Measurements from ENCODE around the gene MYH10.

Gene MYH10

DNA sequence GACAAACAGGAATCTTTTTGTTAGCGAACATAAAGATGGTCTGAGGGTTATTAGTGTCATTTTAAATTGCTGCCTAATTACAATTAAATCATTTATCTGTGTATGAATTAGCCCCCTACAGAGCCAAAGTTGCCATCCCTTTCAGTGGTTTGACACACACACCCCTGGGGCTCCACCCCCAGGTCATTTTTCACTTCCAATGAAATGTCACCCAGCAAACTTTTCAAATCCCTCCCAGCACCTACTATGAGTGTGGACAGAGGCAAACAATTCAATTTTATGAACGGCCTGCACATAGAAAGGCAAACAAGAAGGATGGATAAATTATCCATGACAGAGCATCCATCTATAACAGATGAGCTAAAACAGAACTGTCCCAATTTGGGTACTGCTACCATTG, 2.4 kb downstream of the MYH10 start:
- DNase-seq (ENCODE audit: low spot score): no peak
- TF ChIP-seq, protein P1, sequence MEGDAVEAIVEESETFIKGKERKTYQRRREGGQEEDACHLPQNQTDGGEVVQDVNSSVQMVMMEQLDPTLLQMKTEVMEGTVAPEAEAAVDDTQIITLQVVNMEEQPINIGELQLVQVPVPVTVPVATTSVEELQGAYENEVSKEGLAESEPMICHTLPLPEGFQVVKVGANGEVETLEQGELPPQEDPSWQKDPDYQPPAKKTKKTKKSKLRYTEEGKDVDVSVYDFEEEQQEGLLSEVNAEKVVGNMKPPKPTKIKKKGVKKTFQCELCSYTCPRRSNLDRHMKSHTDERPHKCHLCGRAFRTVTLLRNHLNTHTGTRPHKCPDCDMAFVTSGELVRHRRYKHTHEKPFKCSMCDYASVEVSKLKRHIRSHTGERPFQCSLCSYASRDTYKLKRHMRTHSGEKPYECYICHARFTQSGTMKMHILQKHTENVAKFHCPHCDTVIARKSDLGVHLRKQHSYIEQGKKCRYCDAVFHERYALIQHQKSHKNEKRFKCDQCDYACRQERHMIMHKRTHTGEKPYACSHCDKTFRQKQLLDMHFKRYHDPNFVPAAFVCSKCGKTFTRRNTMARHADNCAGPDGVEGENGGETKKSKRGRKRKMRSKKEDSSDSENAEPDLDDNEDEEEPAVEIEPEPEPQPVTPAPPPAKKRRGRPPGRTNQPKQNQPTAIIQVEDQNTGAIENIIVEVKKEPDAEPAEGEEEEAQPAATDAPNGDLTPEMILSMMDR (IDR thresholded peaks at IDR 0.05; ENCODE audit: extremely low read depth, insufficient read depth, missing control alignments): no peak
- in situ Hi-C loops (cut with MboI; ENCODE audit: low pct_unique_long_range_greater_than_20kb, low sequenced_read_pairs, unreplicated experiment): no loop called here

DNA sequence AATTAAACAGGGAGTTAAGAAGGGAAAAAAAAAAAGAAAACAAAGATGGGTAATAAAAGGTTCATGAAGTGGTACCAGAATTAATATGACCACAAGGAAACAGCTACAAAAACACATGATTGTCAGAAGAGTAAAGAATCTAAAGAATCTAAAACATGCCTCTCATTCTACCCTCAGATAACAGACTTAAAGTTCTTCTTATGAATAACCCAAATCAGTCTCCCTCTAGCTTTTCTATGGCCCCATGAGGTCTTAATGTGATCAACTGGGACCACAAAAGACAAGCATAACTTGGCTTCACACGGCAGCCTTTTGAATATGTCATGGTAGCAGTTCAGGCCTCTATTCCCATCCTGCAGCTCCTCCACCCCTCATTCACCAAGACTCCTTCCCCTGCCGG, 6.9 kb downstream of the MYH10 start:
- TF ChIP-seq, protein P1 (IDR thresholded peaks at IDR 0.05; ENCODE audit: extremely low read depth, insufficient read depth, missing control alignments): no peak
- no peak for DNase-seq (ENCODE audit: low spot score)
- in situ Hi-C loops (cut with MboI; ENCODE audit: low pct_unique_long_range_greater_than_20kb, low sequenced_read_pairs, unreplicated experiment): no loop called here

DNA sequence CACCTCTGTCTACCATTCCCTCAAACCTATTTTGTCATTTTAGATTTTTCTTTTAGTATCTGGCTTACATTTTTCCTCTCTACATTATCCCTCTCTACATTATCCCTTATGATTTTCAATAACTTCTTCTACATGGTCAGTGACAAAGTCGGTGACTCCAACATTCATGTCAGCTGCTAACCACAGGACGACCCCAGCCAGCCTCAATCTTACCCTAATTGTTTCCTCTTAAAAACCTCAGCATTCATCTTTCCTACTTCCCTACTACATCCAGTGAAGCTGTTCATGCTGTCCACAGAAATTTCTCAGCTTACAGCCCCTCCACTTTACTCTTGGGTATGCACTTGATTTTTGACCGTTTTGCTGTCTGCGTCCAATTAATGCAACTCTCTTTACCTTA, 8.3 kb downstream of the MYH10 start:
- in situ Hi-C loops (cut with MboI; ENCODE audit: low pct_unique_long_range_greater_than_20kb, low sequenced_read_pairs, unreplicated experiment): no loop called here
- TF ChIP-seq, protein P1 (IDR thresholded peaks at IDR 0.05; ENCODE audit: extremely low read depth, insufficient read depth, missing control alignments): no peak
- DNase-seq (ENCODE audit: low spot score): no peak

DNA sequence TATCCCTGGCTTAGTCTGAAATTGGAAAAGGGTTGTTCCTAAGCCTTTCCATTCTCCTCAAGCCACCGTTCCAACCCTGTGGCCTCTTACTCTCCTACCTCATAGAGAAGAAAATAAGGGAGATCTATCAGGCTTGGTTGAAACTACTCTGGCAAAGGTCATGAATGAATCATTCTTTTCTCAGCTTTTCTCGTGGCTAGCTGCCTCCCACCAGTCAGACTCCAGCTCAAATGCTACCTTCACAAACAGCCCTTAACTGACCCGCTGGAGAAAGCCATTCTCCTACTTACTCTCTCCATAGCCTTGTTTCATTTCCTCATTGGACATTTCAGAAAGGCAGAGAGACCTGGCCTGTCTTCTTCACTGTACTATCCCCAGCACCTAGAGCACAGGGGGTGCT, 8.9 kb downstream of the MYH10 start:
- in situ Hi-C loops (cut with MboI; ENCODE audit: low pct_unique_long_range_greater_than_20kb, low sequenced_read_pairs, unreplicated experiment): no loop called here
- TF ChIP-seq, protein P1 (IDR thresholded peaks at IDR 0.05; ENCODE audit: extremely low read depth, insufficient read depth, missing control alignments): no peak
- DNase-seq (ENCODE audit: low spot score): no peak

DNA sequence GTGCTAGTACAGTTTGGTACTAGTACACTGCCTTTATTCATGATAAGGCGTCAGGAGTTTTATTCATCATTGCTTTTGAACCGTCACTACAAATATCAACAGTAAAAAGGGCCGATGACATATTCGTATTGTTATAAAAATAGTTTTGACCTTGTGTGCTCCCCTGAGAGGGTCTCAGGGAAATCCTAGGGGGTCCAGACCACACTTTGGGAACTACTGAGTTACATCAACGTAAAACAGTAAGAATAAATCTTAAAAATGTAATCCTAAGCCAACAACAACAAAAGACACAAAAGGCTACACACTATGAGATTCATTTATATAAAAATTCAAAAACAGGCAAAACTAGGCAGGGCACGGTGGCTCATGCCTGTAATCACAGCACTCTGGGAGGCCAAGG, 11.2 kb downstream of the MYH10 start:
- DNase-seq (ENCODE audit: low spot score): no peak
- TF ChIP-seq, protein P1 (IDR thresholded peaks at IDR 0.05; ENCODE audit: extremely low read depth, insufficient read depth, missing control alignments): no peak
- in situ Hi-C loops (cut with MboI; ENCODE audit: low pct_unique_long_range_greater_than_20kb, low sequenced_read_pairs, unreplicated experiment): no loop called here

DNA sequence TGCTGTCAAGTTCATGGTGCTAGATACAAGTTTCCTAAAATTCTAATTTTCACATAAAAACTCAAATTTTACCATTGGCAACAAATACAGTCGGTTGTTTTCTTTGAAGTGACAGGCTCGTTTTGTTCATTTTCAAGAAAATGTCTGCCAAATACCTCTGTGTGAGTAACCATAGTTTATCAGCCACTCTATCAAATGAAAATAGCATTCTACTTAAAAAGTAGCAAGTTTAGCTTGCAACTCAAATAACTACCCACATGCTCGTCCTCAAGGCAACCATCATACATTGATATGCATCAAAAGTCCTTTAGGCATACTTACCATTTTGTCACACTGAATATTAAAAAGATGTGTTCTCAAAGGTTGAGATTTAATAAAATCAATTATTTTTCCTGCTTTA, 11.7 kb downstream of the MYH10 start:
- DNase-seq (ENCODE audit: low spot score): no peak
- TF ChIP-seq, protein P1 (IDR thresholded peaks at IDR 0.05; ENCODE audit: extremely low read depth, insufficient read depth, missing control alignments): no peak
- in situ Hi-C loops (cut with MboI; ENCODE audit: low pct_unique_long_range_greater_than_20kb, low sequenced_read_pairs, unreplicated experiment): no loop called here

DNA sequence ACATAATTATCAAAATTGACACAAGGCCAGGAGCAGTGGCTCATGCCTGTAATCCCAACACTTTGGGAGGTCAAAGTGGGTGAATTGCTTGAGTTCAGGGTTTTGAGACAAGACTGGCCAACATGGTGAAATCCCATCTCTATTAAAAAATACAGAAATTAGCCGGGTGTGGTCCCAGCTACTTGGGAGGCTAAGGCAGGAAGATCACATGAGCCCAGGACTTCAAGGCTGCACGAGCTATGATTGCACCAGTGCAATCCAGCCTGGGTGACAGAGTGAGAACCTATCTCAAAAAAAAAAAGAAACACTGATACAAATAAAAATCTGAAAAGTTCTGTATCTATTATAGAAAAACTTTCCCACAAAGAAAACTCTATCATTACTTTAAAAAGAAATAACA, 15.5 kb downstream of the MYH10 start:
- no peak for DNase-seq (ENCODE audit: low spot score)
- in situ Hi-C loops (cut with MboI; ENCODE audit: low pct_unique_long_range_greater_than_20kb, low sequenced_read_pairs, unreplicated experiment): no loop called here
- TF ChIP-seq, protein P1 (IDR thresholded peaks at IDR 0.05; ENCODE audit: extremely low read depth, insufficient read depth, missing control alignments): no peak

All from GM13977 (cell line).